ENCODE results near the gene PRR4.

Gene PRR4

GRCh38 chr12:10849425-10849878 is at the start of gene PRR4:
PRR4 (minus strand) TSS chr12:10849475; CDS start chr12:10849437, 38 bp downstream.
- DNase-seq = peak; percentile 18

GRCh38 chr12:10896854-10897253 is 47.6 kb upstream of the PRR4 start:
- DNase-seq = no peak

GRCh38 chr12:10891937-10892336 is 42.7 kb upstream of the PRR4 start:
- no peak for DNase-seq

- no peak for DNase-seq
These were observed 40.0 kb upstream of the PRR4 start for GRCh38 chr12:10889226-10889625.

GRCh38 chr12:10884086-10884725 is 34.9 kb upstream of the PRR4 start, which contains the start of gene PRH1:
PRH1 (minus strand) TSS chr12:10884255; CDS start chr12:10884217, 38 bp downstream.
- DNase-seq = no peak

GRCh38 chr12:10873378-10873777 is 24.1 kb upstream of the PRR4 start:
- no peak for DNase-seq

GRCh38 chr12:10867381-10867780 is 18.1 kb upstream of the PRR4 start:
- no peak for DNase-seq

- DNase-seq = no peak
These were observed 14.4 kb upstream of the PRR4 start for GRCh38 chr12:10863512-10864218.

- DNase-seq = no peak
These were observed 12.1 kb upstream of the PRR4 start for GRCh38 chr12:10861366-10861765.

GRCh38 chr12:10855807-10856206 is 6.5 kb upstream of the PRR4 start:
- DNase-seq = no peak

- no peak for DNase-seq
These were observed 4.5 kb upstream of the PRR4 start for GRCh38 chr12:10853776-10854175.

GRCh38 chr12:10851243-10851858 is 2.1 kb upstream of the PRR4 start:
- DNase-seq = no peak

- DNase-seq = no peak
These were observed 1.5 kb downstream of the PRR4 start for GRCh38 chr12:10847744-10848143.

GRCh38 chr12:10842862-10843261 is 6.4 kb downstream of the PRR4 start:
- no peak for DNase-seq

GRCh38 chr12:10838461-10838860 is 10.8 kb downstream of the PRR4 start:
- no peak for DNase-seq

GRCh38 chr12:10829994-10830393 is 19.3 kb downstream of the PRR4 start:
- no peak for DNase-seq

GRCh38 chr12:10826258-10826657 is 23.0 kb downstream of the PRR4 start, which contains the start of gene TAS2R10:
TAS2R10 (minus strand) TSS chr12:10826358; CDS start chr12:10826269, 89 bp downstream.
- no peak for DNase-seq

- no peak for DNase-seq
These were observed 24.3 kb downstream of the PRR4 start for GRCh38 chr12:10824957-10825356.

GRCh38 chr12:10811883-10812536 is 37.3 kb downstream of the PRR4 start:
- no peak for DNase-seq

GRCh38 chr12:10810068-10810467 is 39.2 kb downstream of the PRR4 start, which contains the start of gene TAS2R9:
TAS2R9 (minus strand) TSS chr12:10810168; CDS start chr12:10810075, 93 bp downstream.
- DNase-seq = no peak

GRCh38 chr12:10807186-10807585 is 42.1 kb downstream of the PRR4 start, which contains the start of gene TAS2R8:
TAS2R8 (minus strand) TSS chr12:10807286; CDS start chr12:10806980, 306 bp downstream.
- DNase-seq = no peak

- DNase-seq = no peak
These were observed 46.7 kb downstream of the PRR4 start, which contains the start of gene TAS2R7 for GRCh38 chr12:10802587-10802986. TAS2R7 (minus strand) TSS chr12:10802627; CDS start chr12:10802570, 57 bp downstream.

- DNase-seq = no peak
These were observed 47.5 kb downstream of the PRR4 start for GRCh38 chr12:10801741-10802140.
